ENCODE data around the gene ABCA4. TPM values are rescaled to one million over a fixed set of nuclear protein-coding genes. Genes with fewer than 3 reads are reported as not detected.
"Not testable (repeated sequence)": the region's sequence is repeated elsewhere in the genome, so short reads cannot be mapped to it uniquely, and the experiment has no call there.

Gene ABCA4
- total RNA-seq, 1 experiment from 2014 or later = 0.11 TPM

DNA sequence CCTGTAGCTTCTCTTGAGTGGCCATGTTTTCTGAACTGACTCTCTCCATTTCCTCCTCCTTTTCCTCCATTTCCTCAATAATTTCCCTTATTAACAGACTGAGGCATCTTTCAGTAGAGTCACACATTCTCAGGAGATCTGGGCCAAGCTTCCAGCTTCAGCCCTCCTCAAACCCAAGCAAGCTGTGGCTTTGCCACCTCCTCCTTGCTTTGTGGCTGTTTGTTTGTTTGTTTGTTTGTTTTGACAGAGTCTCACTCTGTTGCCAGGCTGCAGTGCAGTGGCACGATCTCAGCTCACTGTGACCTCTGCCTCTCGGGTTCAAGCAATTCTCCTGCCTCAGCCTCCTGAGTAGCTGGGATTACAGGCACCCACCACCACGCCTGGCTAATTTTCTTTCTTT lies 130.5 kb downstream of the ABCA4 start:
- not testable (repeated sequence) for H3K4me1 ChIP-seq (replicated peaks); DNase-seq (ENCODE audit: low read depth in 1 of 2, low spot score in 2 of 2); H3K27ac ChIP-seq; H3K9me3 ChIP-seq (replicated peaks); H3K36me3 ChIP-seq; H3K27me3 ChIP-seq (replicated peaks); H3K4me3 ChIP-seq

- DNase-seq (ENCODE audit: low read depth in 1 of 2, low spot score in 2 of 2) = no peak
- Histone ChIP-seq H3K9me3 (replicated peaks) (no peaks in the 10 kb centered on the region), H3K27me3 (replicated peaks) (peaks cover 5% of the 10 kb centered on the region; the same call in 1 of the 2 replicates), H3K36me3 (no peaks in the 10 kb centered on the region), H3K4me1 (replicated peaks) (peaks cover 8% of the 10 kb centered on the region), H3K27ac (no peak overlapping the region), H3K4me3 (no peak overlapping the region)
Measured at GRCh38 chr1:93990010-93990409, 130.9 kb downstream of the ABCA4 start.

DNA sequence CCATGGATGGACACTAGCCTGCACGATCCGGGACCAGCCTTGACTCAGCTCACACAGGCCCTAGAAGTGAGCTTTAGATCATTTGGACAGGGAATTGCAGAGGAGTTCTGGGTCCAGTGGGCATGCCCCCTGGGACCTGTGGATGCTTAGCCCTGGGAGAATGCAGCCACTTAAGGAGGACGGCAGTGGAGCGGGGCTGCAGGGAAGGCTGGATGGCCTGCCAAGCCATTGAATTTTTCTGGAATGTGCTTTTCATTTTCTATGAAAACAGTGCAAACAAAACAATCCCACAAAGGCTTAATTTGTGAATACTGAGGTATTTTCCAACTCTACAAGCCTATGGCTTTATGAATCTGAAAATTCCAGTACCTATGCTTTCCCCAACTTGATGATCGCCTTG lies 131.3 kb downstream of the ABCA4 start:
- H3K27ac ChIP-seq = no peak overlapping the region
- no peak overlapping the region for H3K4me3 ChIP-seq
- DNase-seq (ENCODE audit: low read depth in 1 of 2, low spot score in 2 of 2) = no peak

DNA sequence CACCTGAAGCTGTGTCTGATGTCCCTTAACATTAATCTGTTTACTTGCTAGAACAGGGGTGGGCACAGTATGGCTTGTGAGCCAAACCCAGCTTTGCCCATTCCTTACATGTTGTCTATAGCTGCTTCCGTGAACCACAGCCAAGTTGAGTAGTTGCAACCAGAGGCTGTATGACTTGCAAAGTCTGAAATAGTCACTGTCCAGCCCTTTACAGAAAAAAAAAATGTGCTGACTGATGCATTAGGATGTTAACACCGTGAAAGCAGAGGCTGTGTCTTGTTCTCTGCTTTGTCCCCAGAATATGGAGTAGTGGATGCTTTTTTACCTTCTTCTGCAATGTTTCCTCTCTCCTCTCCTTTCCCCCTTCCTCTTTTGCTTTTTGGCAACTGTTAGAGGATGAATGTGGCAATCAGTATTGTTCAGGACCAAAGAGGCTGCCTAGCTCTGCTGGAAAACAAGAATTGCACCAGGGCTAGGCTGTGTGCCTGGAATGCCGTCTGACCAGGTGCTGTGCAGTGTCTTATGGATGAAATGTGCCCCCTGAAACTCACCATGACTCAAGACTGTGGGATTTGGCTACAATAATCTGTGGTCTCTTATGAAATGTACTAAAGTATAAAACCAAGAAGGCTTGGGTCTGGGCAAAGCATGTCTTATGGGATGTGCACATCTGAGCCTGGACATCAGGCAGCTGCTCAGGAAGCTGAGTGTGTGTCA lies 132.2 kb downstream of the ABCA4 start:
- no peaks in the 10 kb centered on the region for H3K36me3 ChIP-seq
- no peak overlapping the region for H3K4me3 ChIP-seq
- DNase-seq (ENCODE audit: low read depth in 1 of 2, low spot score in 2 of 2) = no peak
- H3K4me1 ChIP-seq (replicated peaks) = peaks cover 8% of the 10 kb centered on the region
- H3K9me3 ChIP-seq (replicated peaks) = no peaks in the 10 kb centered on the region
- no peak overlapping the region for H3K27ac ChIP-seq
- H3K27me3 ChIP-seq (replicated peaks) = peaks cover 5% of the 10 kb centered on the region; the same call in 1 of the 2 replicates

More for the DNA sequence above, 131.3 kb downstream of the ABCA4 start:
- Histone ChIP-seq H3K9me3 (replicated peaks) (no peaks in the 10 kb centered on the region), H3K27me3 (replicated peaks) (peaks cover 5% of the 10 kb centered on the region; the same call in 1 of the 2 replicates), H3K36me3 (no peaks in the 10 kb centered on the region), H3K4me1 (replicated peaks) (peaks cover 8% of the 10 kb centered on the region)

DNA sequence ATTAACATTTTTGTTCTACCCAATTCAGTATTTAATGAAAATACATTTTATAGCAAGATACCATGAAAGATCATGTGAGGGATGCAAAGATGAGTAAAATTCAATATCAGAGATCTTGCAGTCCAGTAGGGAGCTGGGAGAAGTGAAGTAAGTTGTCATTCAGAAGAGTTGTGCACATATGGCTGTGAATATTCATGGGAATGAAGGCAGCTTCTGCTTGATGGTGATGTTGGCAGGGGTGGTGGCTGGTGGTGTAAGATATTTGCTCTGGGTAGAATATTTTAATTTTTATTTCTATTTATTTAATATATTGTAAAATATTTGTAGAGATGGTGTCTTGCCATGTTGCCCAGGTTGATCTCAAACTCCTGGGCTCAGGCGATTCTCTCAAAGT lies 139.7 kb downstream of the ABCA4 start:
- Histone ChIP-seq H3K27ac (no peak overlapping the region), H3K9me3 (replicated peaks) (no peaks in the 10 kb centered on the region), H3K4me1 (replicated peaks) (no peaks in the 10 kb centered on the region), H3K27me3 (replicated peaks) (no peaks in the 10 kb centered on the region; the same call in 1 of the 2 replicates), H3K36me3 (no peaks in the 10 kb centered on the region), H3K4me3 (no peak overlapping the region)
- DNase-seq (ENCODE audit: low read depth in 1 of 2, low spot score in 2 of 2) = no peak

DNA sequence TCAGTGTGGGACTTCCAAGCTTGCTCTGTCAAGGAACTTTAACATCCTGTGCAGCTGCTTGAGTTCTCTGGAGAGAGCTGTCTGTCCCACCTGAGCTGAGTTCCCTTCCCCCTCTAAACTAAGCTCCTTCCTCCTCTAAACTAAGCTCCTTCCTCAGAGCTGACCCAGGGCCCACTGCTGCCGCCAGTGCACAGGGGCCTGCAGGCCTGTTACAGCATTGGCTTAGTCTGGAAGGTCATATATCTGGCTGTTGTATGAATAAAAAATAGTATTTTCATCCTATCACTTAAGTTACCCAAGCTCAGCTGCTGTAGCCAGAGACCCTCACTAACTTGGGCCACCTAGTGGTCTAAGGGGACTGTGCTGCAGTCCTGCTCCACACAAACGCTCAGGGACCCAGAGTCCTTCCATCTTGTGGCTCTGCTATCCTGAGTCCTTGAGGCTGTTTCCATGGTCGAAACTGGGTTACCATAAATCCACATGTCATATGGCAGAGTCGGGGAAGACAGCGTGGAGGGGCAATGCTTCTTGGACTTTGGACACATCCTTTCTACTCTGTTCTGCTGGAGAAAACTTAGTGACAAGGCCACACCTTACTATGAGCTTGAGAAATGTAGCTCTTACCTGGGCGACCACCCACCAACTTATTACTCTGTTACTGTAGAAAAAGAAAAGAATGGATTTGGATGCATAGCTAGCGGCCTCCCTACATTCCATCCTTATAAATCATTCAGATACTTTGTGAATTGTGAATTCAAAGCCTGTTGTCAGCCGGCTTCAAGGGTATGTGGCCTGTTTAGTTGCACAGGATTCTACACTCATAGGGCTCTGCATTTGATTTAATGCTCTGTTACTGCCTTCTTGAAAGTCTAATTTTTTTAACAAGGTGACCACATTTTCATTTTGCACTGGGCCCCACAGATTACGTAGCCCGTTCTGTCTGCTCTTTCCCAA lies 140.4 kb downstream of the ABCA4 start:
- no peaks in the 10 kb centered on the region for H3K9me3 ChIP-seq (replicated peaks)
- H3K4me1 ChIP-seq (replicated peaks) = no peaks in the 10 kb centered on the region
- DNase-seq (ENCODE audit: low read depth in 1 of 2, low spot score in 2 of 2) = no peak
- no peaks in the 10 kb centered on the region; the same call in 1 of the 2 replicates for H3K27me3 ChIP-seq (replicated peaks)
- no peak overlapping the region for H3K4me3 ChIP-seq
- H3K27ac ChIP-seq = no peak overlapping the region
- H3K36me3 ChIP-seq = no peaks in the 10 kb centered on the region

DNA sequence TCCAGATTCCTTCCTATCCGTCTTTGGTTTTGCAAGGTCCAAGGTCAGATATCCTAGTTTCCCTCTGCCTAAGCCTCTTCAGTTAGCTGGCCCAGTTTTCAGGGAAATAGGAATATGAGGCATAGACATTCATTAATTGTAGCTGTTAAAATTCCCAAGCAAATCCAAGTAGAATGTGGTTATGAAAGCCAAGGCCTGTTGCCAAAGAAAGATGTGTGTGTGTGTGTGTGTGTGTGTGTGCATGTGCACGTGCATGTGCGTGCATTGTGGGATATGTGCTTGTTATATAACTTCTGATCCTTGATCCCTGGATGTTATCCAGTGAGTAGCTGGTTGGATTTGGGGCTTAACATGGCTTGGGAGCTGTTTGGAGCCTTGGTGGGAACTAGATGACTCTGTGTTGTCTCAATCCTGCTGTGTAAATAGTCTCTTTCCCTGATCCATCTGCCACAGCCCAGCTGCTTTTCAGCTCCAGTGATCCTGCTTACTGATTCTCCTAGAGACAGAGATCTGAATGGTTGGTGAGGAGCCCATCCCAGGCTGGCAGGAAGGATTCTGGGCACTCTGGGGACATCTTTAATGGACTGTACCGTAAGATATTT lies 141.1 kb downstream of the ABCA4 start:
- Histone ChIP-seq H3K27ac (no peak overlapping the region), H3K9me3 (replicated peaks) (no peaks in the 10 kb centered on the region), H3K36me3 (no peaks in the 10 kb centered on the region), H3K4me3 (no peak overlapping the region), H3K27me3 (replicated peaks) (no peaks in the 10 kb centered on the region; the same call in 1 of the 2 replicates), H3K4me1 (replicated peaks) (no peaks in the 10 kb centered on the region)
- no peak for DNase-seq (ENCODE audit: low read depth in 1 of 2, low spot score in 2 of 2)

DNA sequence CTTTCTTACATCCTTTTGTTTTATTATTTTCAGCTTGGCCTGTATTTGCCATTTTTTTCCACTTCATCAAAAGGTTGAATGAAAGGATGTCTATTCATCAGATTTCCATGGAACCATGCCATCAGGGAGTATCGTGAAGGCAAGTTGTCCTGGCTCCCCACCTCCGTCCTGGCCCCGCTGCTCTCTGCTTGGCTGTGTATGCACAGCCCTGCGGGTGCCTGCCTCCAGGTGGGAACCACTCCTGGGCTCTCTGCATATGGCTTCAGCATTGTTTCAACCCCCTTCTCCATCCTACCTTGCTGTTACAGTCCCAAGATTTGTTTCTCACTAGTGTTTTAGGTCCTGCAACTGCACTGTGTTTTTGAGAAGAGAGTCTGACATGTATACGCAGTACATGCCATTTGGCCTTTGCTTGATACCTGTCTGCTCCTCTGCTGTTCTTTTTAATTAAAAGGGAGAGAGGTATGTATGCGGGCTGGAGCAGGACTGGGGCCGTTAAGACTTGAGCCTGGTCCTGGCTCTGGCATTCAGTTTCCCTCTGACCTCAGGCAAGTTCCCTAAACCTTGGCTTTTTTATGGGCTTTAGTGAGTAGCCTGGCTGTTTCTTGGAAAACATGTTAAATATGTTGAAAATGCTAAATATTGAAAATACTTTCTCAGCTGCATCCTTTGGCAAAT lies 141.8 kb downstream of the ABCA4 start:
- no peak for DNase-seq (ENCODE audit: low read depth in 1 of 2, low spot score in 2 of 2)
- Histone ChIP-seq H3K27ac (no peak overlapping the region), H3K4me1 (replicated peaks) (no peaks in the 10 kb centered on the region), H3K27me3 (replicated peaks) (no peaks in the 10 kb centered on the region; the same call in 1 of the 2 replicates), H3K4me3 (no peak overlapping the region), H3K9me3 (replicated peaks) (no peaks in the 10 kb centered on the region), H3K36me3 (no peaks in the 10 kb centered on the region)

DNA sequence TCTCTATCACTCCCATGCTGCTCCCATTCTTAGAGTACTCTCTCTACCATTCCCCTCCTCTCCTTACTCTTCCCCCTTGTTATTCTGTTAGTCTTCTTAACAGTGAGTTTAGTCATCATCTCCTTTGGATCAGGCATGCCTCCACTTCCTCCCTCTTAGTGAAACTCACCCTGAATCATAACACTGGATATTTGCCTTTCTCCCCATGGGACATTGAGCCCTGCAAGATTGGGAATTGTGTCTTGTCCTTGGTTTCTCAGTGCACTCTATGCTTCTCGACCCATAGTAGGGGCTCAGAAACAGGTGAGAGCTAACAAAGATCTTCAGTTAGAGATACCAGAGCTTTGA lies 143.4 kb downstream of the ABCA4 start:
- no peaks in the 10 kb centered on the region for H3K27me3 ChIP-seq (replicated peaks)
- H3K9me3 ChIP-seq (replicated peaks) = no peaks in the 10 kb centered on the region
- no peak overlapping the region for H3K4me3 ChIP-seq
- no peak overlapping the region for H3K27ac ChIP-seq
- no peaks in the 10 kb centered on the region for H3K4me1 ChIP-seq (replicated peaks)
- H3K36me3 ChIP-seq = no peaks in the 10 kb centered on the region
- no peak for DNase-seq (ENCODE audit: low read depth in 1 of 2, low spot score in 2 of 2)

- Histone ChIP-seq H3K27me3 (replicated peaks) (no peaks in the 10 kb centered on the region), H3K4me1 (replicated peaks) (no peaks in the 10 kb centered on the region), H3K4me3 (no peak overlapping the region), H3K36me3 (no peaks in the 10 kb centered on the region), H3K9me3 (replicated peaks) (no peaks in the 10 kb centered on the region), H3K27ac (no peak overlapping the region)
- no peak for DNase-seq (ENCODE audit: low read depth in 1 of 2, low spot score in 2 of 2)
Measured at GRCh38 chr1:93976711-93977597, 144.0 kb downstream of the ABCA4 start.

GRCh38 chr1:93976291-93976690 lies 144.7 kb downstream of the ABCA4 start:
- Histone ChIP-seq H3K36me3 (no peaks in the 10 kb centered on the region), H3K27me3 (replicated peaks) (no peaks in the 10 kb centered on the region), H3K4me1 (replicated peaks) (no peaks in the 10 kb centered on the region), H3K27ac (no peak overlapping the region), H3K4me3 (no peak overlapping the region), H3K9me3 (replicated peaks) (no peaks in the 10 kb centered on the region)
- no peak for DNase-seq (ENCODE audit: low read depth in 1 of 2, low spot score in 2 of 2)

GRCh38 chr1:93972341-93972740 lies 148.6 kb downstream of the ABCA4 start:
- H3K36me3 ChIP-seq = no peaks in the 10 kb centered on the region
- H3K9me3 ChIP-seq (replicated peaks) = no peaks in the 10 kb centered on the region
- DNase-seq (ENCODE audit: low read depth in 1 of 2, low spot score in 2 of 2) = no peak
- H3K4me3 ChIP-seq = no peak overlapping the region
- no peak overlapping the region for H3K27ac ChIP-seq
- H3K27me3 ChIP-seq (replicated peaks) = no peaks in the 10 kb centered on the region
- no peaks in the 10 kb centered on the region for H3K4me1 ChIP-seq (replicated peaks)

- Histone ChIP-seq H3K4me1 (replicated peaks) (peaks cover 3% of the 10 kb centered on the region), H3K9me3 (replicated peaks) (no peaks in the 10 kb centered on the region), H3K36me3 (no peaks in the 10 kb centered on the region), H3K4me3 (no peak overlapping the region), H3K27ac (no peak overlapping the region), H3K27me3 (replicated peaks) (no peaks in the 10 kb centered on the region)
- no peak for DNase-seq (ENCODE audit: low read depth in 1 of 2, low spot score in 2 of 2)
Measured at GRCh38 chr1:93969887-93970286, 151.1 kb downstream of the ABCA4 start.
